HG03108 (cell line): ENCODE measurements around the gene CLASP1.

ENCODE experiments used
- ATAC-seq: cut with Tn5 transposase; IDR thresholded peaks from one replicate; pipeline ENCODE4 v1.9.1; 2021; ENCODE audit warnings: moderate library complexity; ENCODE audit not compliant: unreplicated experiment

CLASP1 gene

DNA sequence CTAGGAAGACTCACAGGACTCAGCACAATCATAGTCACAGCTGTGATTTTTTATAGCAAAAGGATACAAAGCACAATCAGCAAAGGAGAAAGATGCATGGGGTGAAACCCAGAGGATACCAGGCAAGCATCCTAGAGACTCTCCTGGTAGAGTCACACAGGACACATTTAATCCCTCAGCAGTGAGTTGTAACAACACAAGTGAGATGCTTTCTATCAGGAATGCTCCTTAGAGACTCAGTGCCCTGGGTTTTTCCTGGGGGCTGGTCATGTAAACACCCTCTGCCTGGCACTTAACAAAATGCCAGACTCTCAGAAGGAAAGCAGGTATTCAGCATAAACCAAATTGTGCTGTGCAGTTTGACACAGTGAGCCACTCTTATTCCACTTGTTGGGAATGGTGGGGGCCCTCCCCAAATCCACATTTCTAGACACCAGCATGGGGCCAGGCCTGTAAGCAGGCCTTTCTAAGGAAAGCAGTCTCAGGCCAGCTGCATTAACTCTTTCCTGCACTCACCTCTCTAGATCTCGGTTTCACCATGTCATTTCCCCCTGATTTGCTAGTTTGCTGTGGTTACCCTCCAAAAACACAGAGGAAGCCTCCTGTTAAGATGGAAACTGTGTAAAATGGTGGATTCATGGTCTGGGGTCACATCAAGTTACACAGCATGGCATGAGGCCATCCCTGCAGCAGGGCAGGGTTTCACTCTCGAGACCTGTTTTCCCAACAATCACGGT lies 135.5 kb downstream of the CLASP1 start:
- no peak for ATAC-seq

DNA sequence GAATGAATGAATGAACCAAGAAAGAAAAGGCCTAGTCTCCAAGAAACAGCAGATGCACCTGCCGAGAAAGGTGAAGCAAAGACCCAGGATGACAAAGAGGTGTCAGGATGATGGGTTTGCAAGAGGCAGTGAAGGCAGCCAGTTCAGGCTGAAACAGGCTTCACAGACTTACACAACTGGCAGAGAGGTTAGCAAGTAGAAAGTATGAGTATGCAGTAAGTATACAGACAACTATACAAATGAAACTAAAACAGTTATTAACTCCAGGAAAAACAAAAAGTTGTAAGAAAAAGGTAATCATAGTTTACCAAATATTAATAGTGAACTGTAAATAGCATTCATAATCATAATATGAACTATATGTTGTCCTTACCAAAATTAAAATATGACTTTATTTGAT lies 138.4 kb downstream of the CLASP1 start:
- ATAC-seq, result no peak

DNA sequence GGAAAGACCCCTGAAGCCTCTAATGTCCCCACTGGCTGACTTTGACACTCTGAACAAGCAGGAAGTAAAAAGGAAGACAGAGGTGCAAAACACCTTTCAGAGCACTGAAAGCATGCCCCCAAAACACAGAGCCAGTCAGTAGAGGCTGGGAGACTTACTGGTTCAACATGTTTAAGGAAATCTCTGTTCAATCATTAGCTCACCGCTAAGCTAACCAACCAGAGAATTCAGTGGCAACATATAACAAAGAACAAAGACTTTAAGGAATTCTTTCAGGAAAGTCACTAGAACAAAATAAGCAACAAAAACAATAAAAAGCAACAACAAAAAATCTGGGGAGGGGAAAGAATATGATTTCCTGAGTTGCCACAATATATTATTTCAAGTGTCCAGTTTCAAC lies 142.6 kb downstream of the CLASP1 start:
- no peak for ATAC-seq

DNA sequence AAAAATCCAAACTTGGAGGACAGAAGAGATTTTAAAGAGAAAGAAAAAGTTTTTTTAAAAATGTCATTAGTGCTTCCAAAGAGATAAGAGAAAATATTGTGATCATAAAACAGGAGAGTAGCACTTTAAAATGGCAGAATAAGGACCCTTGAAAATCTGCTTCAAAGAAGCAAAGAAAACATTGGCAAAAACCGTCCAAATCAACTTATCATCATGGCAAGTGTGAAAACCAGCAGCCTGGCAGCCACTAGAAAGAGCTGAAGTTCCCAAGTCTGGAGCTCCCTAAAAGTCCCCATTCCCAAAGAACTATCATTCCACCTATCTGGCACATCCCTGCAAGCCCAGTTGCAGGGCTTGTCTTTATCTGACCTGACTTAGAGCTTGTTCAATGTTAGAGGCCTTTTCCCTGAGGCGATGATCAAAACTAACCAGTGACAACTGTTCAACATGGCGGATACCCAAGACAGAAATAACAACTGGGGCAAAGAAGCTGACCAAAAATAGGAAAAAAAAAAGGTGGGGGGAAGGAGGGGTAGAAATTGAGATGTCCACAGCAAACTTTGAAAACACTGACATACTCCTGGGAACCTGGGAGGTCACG lies 143.2 kb downstream of the CLASP1 start:
- ATAC-seq, result no peak

DNA sequence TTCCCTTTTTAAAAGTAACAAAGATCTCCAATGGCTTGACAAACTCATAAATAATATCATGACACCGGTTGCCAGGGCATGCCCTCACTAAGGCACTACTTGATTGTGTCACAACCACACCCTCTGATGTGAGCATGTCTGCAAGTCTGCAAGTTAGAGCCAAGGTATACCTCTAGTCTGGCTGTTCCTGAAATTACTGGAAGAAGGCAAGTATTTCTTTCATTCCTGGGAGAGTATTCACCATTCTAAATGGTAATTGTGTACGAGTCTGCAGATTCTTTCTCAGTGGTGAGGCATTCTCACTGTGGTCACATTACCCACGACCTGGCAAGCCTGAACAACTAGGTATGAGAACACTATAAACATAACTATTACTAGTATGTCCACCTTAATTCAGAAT lies 144.3 kb downstream of the CLASP1 start:
- ATAC-seq, result no peak

DNA sequence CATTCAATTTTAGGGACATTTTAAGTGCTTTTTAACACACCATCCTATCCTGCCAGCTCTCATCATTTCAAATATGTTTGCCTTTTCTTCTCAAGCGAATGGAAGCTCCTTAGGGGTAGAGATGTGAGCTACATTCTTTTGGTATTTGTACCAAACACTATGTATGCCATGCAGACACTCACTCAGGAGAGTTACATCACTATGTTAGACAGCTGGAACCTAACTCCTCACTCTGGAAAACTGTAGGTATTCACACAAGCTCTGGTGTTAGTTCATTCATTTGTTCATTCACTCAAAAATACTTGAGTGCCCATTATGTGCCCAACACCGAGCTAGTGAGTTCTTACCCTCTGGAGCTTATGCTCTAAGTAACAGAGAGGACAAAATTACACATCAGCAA lies 144.9 kb downstream of the CLASP1 start:
- ATAC-seq, result no peak

DNA sequence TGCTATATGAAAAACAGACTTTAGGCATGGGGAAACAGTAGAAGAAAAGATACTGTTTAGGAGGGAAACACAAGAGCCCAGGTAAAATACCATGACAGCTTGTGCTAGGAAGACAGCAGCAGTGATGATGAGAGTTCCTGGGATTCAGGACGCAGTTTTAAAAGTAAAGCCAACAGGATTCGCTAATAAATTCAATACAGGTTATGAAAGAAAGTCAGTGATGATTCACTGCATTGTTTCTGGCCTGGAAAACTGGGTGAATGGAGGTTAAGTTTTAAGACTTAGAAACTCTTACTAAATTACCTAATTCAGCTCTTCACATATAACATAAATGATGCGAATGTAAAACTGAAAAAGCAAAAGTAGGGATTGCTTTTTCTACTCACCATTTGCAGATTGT lies 146.5 kb downstream of the CLASP1 start:
- no peak for ATAC-seq

DNA sequence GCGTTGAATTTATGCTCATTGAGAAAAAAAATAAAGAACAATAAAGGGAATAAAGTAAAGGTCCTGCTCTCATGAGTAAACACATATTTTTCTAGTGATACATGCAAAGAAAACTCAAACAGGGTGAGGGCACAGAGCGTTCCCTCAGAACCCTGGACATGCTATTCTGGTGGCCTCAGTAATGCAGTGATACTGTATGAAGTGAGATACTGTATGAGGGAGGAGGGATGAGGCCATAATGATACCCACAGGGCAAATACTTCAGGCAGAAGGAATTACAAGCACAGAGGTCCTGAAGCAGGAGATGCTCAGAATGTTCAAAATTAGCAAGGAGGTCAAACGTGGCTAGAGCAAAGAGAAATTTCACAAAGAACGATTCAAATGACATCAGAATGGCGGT lies 147.0 kb downstream of the CLASP1 start:
- ATAC-seq, result no peak

DNA sequence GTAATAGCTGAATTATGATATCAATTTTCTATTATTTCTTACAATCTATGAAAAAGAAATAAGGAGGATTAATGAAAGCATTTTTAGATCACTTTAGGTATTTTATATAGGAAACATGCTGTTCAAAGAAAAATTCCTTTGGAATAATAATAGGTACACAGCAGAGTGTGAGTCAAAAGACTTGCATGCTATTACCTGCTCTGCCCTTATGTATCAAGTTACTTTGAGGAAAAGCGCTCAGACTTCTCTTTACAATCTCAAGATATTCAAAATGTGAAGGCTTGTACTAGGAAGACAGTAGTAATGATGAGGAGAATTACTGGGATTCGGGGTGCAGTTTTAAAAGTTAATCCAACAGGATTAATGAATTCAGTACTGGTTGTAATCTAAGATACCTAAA lies 147.7 kb downstream of the CLASP1 start:
- ATAC-seq, result no peak

DNA sequence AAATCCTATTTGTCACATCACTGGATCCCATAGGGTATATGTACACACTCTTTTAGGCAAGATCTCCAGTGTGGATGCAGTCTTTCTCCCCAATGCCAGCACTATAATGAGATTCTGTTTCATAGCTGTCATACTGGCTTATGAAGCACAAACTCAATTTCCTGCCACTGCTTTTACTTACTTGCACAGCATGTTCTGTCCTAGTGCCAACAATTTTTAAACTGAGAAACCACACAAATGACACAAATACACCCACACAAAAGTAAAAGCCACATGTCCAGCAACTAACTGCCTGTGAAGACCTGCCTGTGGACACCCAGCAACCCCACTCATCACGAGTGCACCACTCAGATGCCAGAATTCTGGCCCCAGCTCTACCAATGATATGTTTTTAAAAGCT lies 148.2 kb downstream of the CLASP1 start:
- no peak for ATAC-seq

DNA sequence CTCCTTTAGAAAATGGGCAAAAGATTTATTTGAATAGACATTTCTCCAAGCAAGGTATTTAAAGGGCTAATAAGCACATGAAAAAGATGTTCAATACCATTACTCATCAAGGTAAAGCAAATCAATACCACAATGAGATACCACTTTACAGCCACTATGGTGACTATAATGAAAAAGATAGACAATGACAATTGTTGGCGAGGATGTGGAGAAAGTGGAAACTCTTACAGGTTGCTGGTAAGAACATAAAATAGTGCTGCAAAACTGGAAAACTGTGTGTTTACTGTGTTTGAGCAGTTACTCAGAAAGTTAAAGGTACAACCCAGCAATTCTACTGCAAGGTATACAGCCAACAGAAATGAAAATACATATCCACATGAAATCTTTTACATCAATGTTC lies 150.5 kb downstream of the CLASP1 start:
- no peak for ATAC-seq

DNA sequence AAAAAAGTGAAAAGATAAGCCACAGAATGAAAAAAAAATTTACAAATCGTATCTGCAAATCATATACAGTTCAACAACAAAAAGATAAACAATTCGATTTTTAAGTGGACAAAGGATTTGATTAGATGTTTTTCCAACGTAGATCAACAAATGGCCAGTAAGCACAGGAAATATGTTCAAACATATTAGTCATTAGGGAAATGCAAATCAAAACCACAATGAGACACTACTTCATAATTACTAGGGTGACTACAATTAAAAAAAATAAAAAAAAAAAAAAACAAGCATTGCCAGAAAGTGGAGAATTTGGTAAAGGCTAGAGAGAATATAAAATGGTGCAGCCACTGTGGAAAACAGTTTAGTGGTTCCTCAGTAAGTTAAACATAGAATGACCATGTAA lies 156.9 kb downstream of the CLASP1 start:
- no peak for ATAC-seq

DNA sequence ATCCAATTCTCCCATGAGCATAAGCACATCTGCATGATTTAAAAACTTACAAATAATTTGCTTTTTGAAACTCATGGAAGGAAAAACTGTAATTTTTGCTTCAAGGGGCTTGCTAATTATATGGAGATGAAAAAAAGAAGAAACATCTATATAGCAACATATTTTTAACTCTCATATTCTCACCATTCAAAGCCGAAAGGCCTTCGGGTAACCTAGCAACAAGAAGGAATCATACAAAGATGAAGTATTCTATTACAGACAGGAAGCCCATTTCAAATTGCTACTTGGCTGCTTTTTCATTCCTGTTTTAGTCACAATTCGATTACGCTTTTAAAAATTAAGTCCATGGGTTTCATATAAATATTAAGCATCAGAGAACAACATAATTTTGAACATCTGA lies 157.7 kb downstream of the CLASP1 start:
- no peak for ATAC-seq

DNA sequence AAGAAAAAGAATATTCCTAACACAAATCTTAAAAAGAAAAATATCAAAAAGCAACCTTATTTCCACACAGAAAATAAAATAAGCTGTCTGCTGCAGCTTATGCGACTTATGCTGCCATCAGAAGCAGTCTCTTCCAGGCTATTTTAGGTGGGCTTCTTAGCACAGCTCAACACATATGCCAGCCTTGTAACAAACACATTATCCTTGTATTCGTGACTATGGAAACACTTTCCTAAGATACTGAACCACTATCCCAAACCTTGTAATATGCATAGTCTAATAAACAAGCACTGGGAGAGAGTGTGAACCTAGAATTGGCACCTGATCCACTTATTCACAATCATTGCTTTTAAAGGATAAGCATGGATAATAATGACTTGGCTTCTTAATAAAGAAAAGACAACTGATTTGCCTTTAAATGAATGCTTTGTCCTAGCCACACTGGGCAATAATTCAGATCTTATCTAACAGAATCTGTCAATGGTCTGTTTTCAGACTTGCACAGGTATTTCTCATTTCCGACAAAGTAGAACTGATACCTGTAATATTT lies 158.6 kb downstream of the CLASP1 start:
- no peak for ATAC-seq

DNA sequence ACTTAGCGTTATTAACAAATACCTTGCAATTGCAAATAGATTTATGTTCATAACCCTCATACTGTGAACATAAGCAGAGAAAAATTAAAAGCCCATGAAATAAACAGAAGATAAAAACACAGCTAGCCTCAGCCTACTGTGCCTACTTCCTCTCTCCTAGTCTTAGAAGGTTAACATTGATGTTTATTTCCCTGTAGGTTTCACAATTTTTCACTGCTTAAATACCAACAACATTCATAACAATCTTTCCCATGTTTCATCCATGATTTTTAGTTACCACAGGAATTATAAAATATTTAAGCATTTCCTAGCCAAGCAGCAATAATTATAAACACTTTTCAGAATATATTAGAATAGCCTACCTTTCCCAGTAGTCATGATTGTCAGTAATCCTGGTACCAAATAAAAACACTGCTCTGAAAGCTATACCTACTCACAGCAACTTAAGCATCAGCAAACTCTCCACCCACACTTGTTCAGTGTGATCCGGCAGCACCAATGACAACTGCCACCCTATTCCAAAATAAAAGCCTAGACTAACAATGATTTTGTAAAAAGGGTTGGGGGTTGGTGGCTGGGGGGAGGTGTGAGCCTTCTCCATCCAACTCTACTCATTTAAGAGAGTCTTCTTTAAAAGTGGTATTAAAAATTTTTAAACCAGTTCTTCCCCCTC lies 159.2 kb downstream of the CLASP1 start:
- no peak for ATAC-seq

DNA sequence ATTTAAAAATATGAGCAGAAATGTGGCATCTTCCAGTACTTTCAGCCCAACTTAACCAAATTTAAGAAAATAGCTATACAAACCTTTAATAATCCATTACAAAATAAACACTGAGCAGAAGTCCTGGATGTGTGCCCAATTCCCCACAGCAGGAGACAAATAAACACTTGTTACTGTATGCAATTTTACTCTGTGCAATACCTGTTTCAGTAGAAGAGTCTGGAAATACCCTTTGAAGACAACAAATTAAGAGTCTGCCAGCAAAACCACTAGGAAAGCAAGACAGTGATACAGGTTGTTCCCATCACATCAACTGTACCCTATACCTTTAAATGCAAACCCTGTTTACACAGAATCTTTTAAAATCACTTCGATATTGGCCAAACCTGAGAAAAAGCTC lies 160.0 kb downstream of the CLASP1 start:
- peak; percentile 53 for ATAC-seq

DNA sequence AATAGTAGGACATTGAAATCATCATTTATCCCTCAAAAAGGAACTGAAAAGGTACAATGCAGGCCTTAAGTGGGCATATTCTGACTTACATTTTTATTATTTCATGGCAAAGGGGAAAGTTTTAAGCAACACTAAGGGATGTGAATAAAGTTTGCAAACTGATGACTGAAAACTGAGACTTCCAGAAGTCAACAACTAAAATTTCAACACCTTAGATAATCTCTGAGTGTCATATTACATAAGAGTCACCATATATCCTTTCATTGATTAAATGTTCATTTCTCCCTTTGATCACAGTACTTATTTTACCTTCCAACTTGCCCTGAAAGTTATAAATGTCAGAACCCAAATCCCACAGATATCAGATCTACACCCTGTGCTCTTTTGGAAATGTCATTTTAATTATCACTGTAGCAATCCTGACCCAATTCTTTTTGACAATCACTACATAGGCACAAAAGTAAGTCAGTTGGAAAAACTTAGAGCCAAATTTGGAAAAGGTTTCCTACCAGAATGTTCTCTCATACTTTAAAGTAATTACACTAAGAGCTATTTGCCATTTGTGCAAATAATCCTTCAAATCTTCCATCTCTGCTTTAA lies 163.0 kb downstream of the CLASP1 start:
- no peak for ATAC-seq

DNA sequence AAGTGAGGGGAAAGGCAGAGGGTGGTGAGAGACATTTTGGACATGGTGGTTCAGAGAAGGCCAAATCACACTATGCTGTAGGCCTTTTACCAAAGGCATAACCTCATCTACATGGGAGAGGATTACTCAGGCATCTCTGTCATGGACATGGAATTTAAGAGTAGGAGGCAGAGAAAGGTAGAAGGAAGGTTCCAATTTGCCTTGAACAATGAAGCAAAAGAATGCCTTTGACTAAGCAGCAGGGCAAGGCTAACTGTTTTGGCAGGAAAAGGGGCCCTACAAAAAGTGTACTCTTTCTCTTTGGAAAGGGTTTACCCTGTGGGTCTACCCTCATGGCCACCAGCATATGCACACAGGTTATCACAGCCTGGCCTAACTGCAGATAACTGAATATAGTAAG lies 164.2 kb downstream of the CLASP1 start:
- no peak for ATAC-seq

DNA sequence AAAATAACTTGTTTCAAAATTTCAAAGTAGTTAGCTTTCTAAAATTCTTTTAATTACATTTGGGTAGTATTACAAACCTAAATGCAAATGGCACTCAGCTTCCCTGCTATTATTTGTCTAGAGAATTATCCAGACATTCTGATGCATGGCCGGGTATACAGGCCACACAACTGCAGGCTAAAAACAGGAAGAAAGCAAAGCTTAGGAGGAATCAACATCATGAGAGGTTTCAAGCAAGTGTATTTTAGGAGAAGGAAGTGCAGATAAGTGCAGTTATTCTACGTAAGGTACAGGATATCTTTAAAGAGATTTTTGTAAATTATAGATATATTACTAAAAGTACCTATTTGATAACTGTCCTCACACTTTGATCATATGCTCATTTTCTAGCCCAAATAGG lies 165.4 kb downstream of the CLASP1 start:
- no peak for ATAC-seq

DNA sequence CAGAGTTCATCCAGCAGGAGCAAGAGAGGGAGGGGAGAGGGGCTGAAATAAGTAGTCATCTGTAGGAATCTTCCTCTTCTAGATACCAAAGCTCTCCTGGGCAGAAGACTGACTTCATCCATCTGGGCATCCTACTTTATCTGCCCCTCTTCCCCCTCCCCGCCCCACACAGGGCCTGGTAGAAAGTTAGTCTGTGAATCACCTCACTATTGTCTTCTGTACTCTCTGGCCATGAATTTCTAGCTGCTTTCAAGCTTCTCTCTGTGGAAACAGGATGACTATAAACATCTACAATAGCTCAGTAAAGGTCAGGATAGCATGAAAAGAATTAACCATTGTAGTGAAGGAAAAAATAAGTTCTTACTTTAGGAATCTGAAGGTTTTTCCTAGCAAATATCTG lies 166.2 kb downstream of the CLASP1 start:
- no peak for ATAC-seq

DNA sequence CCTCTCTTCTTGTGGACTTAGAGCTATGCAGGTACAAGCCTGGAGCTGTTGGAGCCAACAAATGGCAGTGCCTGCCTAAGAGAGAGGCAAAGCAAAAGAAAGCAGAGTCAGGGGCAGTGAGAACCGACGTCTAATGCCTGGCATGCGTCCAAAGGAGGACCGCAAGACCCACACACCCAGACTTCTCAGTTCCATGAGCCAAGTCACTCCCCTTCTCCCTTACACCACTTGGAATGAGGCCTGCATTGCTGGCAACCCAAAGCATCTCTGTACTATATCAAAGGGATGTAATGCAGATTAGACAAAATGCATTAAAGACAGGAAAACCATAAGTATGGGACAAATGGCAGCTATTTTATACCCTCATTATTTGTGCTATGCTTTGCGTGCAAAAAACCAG lies 168.4 kb downstream of the CLASP1 start:
- no peak for ATAC-seq
